OCI-LY3 (cell line): ENCODE data around the gene HPGDS.

ENCODE experiments used
- EZH2phosphoT487 ChIP-seq: fragments of 200-600 bp; shearing (Covaris generic); IDR thresholded peaks from 2 replicates; pipeline ENCODE4 v1.6.1; 2018; ENCODE audit warnings: antibody characterized with exemption, mixed run types, low read depth
- TF ChIP-seq, protein P1 (sequence below): fragments of 200-600, 300-600 bp; sonication (generic); IDR thresholded peaks from 2 replicates; pipeline ENCODE4 v1.5.1; 2014; ENCODE audit warnings: antibody characterized with exemption, low read length, low read depth

DNA sequence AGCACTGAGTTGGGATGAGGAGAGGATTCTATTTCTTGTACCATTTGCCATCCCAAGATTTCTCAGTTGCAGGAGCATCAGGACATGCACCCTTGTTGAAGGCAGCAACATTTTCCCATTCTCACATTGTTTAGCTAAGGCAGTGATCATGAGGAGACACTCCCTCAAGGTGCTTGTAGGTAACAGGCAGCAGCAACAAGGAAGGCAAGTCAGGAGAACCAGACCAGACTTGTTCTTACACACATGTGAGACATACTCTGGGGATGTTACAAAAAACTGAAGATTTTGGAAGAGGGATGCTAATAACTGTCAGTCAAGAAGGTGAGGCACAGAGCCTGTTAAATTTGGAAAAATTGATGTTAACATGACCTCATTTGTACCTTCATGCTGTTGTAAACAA, 15.5 kb upstream of the HPGDS start:
- TF ChIP-seq, protein P1, sequence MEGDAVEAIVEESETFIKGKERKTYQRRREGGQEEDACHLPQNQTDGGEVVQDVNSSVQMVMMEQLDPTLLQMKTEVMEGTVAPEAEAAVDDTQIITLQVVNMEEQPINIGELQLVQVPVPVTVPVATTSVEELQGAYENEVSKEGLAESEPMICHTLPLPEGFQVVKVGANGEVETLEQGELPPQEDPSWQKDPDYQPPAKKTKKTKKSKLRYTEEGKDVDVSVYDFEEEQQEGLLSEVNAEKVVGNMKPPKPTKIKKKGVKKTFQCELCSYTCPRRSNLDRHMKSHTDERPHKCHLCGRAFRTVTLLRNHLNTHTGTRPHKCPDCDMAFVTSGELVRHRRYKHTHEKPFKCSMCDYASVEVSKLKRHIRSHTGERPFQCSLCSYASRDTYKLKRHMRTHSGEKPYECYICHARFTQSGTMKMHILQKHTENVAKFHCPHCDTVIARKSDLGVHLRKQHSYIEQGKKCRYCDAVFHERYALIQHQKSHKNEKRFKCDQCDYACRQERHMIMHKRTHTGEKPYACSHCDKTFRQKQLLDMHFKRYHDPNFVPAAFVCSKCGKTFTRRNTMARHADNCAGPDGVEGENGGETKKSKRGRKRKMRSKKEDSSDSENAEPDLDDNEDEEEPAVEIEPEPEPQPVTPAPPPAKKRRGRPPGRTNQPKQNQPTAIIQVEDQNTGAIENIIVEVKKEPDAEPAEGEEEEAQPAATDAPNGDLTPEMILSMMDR: no peak
- TF ChIP-seq EZH2phosphoT487: no peak
